ENCODE results near the gene ANAPC2. TPM values are rescaled to one million over a fixed set of nuclear protein-coding genes. Genes with fewer than 3 reads are reported as not detected.
A peak's percentile ranks its signal among the peaks of the same experiment; 100 is the strongest.

ANAPC2 gene
- total RNA-seq, 1 experiment from 2014 or later, result 46.0 TPM

GRCh38 chr9:137200311-137201204 is 12.2 kb upstream of the ANAPC2 start, which contains the start of gene TPRN:
Gene TPRN (minus strand): TSS chr9:137200741. CDS start chr9:137200711, 30 bp downstream.
- Histone ChIP-seq H3K36me3 (ENCODE audit: control insufficient read depth, insufficient read depth, low read length) (no peaks in the 10 kb centered on the region; the same call in 1 of the 2 replicates), H3K4me3 (ENCODE audit: low read depth in 2 of 2, low read length in 2 of 2) (peak within 1 kb of the TSS; percentile 60 to 63), H3K9me3 (ENCODE audit: control insufficient read depth, insufficient read depth, low read depth, low read length) (no peaks in the 10 kb centered on the region), H3K27ac (ENCODE audit: low read length) (peak within 1 kb of the TSS; percentile 65), H3K4me1 (ENCODE audit: control insufficient read depth, insufficient read depth, low read length) (peaks cover 32% of the 10 kb centered on the region), H3K27me3 (ENCODE audit: control insufficient read depth, insufficient read depth, low read length) (no peaks in the 10 kb centered on the region)
- BruUV-seq (replicated peaks), result no TSS peak
- ATAC-seq (peak; percentile 92), DNase-seq (ENCODE audit: low read depth, low spot score) (peak; percentile 78)
- POLR2A ChIA-PET, result interaction anchor here (0.5 to 0.8 kb wide), 2 partner anchors 10 to 86 kb away, joined by 4 read pairs; partner anchors contain the start of gene DPP7
- in situ Hi-C loops (cut with HindIII; ENCODE audit: low pct_unique_long_range_greater_than_20kb, low sequenced_read_pairs) (no loop called here), intact Hi-C loops (cut with micrococcal nuclease; ENCODE audit: unreplicated experiment) (no loop called here)
- CTCF ChIA-PET, result interaction anchor here (1.1 kb wide), 1 partner anchor 36 kb away, joined by 8 read pairs; no protein-coding TSS in a partner anchor
- TF ChIP-seq SIN3A (IDR thresholded peaks at IDR 0.05; ENCODE audit: borderline replicate concordance, insufficient read depth, low read depth, low read length) (peak; percentile 92; the same call in 1 of the 2 replicates), POLR2AphosphoS5 (IDR thresholded peaks at IDR 0.05; ENCODE audit: low read depth, low read length) (peak; percentile 62), CTCF (IDR thresholded peaks at IDR 0.05) (no peak)

DNA sequence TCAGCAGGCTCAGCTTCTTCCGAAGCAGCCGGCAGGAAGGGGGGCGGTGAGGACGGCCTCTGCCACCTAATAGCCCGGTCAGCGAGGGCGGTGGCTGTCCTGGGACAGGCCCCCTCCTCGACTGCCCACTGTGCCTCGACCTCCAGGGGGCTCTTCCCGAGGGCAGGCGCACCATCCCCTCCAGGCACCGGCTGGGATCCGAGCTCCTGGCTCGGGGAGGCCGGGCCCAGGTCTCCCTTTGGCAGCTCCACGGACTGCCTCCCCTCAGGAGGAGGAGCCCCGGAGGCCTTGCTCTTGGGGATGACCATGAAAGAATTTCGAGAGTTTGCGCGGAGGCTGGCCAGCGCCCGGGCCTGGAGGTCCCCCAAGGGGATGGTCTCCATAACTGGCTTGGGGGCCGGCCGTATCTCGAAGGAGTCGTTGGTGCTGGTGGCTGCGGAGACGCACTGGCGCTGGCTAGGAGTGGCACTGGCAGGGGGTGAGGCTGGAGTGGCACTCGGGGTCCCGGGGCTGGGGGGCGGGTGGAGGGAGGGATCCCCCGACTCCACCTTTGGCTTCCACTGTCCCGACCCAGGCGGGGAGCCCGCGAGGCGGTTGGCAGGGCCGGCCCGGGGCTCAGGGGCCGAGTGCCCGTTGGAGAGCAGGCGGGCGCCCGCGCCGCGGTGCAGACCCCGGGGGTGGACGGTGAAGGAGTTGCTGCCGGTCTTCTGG is 11.2 kb upstream of the ANAPC2 start:
- Histone ChIP-seq H3K9me3 (ENCODE audit: control insufficient read depth, insufficient read depth, low read depth, low read length) (no peaks in the 10 kb centered on the region), H3K36me3 (ENCODE audit: control insufficient read depth, insufficient read depth, low read length) (no peaks in the 10 kb centered on the region), H3K4me3 (ENCODE audit: low read depth in 2 of 2, low read length in 2 of 2) (peak overlapping the region; percentile 34 to 45), H3K4me1 (ENCODE audit: control insufficient read depth, insufficient read depth, low read length) (peaks cover 40% of the 10 kb centered on the region), H3K27ac (ENCODE audit: low read length) (peak overlapping the region; percentile 12; the same call in 1 of the 2 replicates), H3K27me3 (ENCODE audit: control insufficient read depth, insufficient read depth, low read length) (no peaks in the 10 kb centered on the region)
- no TSS peak for BruUV-seq (replicated peaks)
- intact Hi-C loops (cut with micrococcal nuclease; ENCODE audit: unreplicated experiment), result no loop called here
- DNase-seq (ENCODE audit: low read depth, low spot score) (no peak), ATAC-seq (no peak)
- POLR2A ChIA-PET, result no interaction called here
- in situ Hi-C loops (cut with HindIII; ENCODE audit: low pct_unique_long_range_greater_than_20kb, low sequenced_read_pairs), result no loop called here
- CTCF ChIA-PET, result interaction anchor here (1.5 kb wide), 1 partner anchor 10 kb away, joined by 4 read pairs; no protein-coding TSS in a partner anchor
- TF ChIP-seq SIN3A (IDR thresholded peaks at IDR 0.05; ENCODE audit: borderline replicate concordance, insufficient read depth, low read depth, low read length), result no peak
- no peak for TF ChIP-seq POLR2AphosphoS5 (IDR thresholded peaks at IDR 0.05; ENCODE audit: low read depth, low read length)
- TF ChIP-seq CTCF (IDR thresholded peaks at IDR 0.05), result no peak
- TF ChIP-seq REST (IDR thresholded peaks at IDR 0.05; ENCODE audit: insufficient read depth in 1 of 2, low read depth in 2 of 2, low read length in 1 of 2), result no peak
- no peak for TF ChIP-seq TCF7L2 (IDR thresholded peaks at IDR 0.05; ENCODE audit: low read depth, low read length)

Data from Panc1 (cell line).